Hindlimb muscle (tissue), 1 donor: ENCODE results near the gene SPINK4. TPM values are rescaled to one million over a fixed set of nuclear protein-coding genes. Genes with fewer than 3 reads are reported as not detected.

ENCODE experiments used
- DNase-seq: peaks from one replicate; pipeline ENCODE4 v3.0.0-alpha.2; 2013
- polyA plus RNA-seq: library from polyadenylated mRNA; unstranded; fragments of 120-200 nt; gene quantifications from one replicate; pipeline ENCODE4 v1.2.1, GENCODE V29; 2013; ENCODE audit not compliant: insufficient read length

SPINK4 gene
- polyA plus RNA-seq: 0.52 TPM

DNA sequence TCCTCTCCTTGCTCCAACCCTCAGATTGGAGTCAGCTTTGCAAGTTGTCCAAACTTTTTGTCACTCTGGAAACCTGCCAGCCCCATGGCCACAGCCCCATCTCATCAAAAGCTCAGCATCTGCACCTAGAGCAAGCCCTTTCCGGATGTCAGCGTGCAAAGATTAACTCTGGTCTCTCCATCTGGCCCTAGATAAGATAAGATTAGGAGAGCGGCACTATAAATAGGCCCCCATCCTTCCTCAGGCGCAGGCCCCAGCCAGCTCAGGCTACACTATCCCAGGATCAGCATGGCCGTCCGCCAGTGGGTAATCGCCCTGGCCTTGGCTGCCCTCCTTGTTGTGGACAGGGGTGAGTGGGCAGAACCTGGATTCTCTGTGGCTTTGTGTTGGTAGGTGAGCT lies at the start of gene SPINK4:
Gene SPINK4, plus strand, starts transcription at position 247 of the 400 bp plus-strand sequence. Its CDS starts 42 bp downstream, at position 289.
- no peak for DNase-seq

- DNase-seq: no peak
Observed at GRCh38 chr9:33192493-33193255, 47.3 kb upstream of the SPINK4 start.

GRCh38 chr9:33193818-33194217 lies 46.1 kb upstream of the SPINK4 start:
- DNase-seq: no peak

- DNase-seq: no peak
Observed at GRCh38 chr9:33196736-33197135, 43.2 kb upstream of the SPINK4 start.

DNA sequence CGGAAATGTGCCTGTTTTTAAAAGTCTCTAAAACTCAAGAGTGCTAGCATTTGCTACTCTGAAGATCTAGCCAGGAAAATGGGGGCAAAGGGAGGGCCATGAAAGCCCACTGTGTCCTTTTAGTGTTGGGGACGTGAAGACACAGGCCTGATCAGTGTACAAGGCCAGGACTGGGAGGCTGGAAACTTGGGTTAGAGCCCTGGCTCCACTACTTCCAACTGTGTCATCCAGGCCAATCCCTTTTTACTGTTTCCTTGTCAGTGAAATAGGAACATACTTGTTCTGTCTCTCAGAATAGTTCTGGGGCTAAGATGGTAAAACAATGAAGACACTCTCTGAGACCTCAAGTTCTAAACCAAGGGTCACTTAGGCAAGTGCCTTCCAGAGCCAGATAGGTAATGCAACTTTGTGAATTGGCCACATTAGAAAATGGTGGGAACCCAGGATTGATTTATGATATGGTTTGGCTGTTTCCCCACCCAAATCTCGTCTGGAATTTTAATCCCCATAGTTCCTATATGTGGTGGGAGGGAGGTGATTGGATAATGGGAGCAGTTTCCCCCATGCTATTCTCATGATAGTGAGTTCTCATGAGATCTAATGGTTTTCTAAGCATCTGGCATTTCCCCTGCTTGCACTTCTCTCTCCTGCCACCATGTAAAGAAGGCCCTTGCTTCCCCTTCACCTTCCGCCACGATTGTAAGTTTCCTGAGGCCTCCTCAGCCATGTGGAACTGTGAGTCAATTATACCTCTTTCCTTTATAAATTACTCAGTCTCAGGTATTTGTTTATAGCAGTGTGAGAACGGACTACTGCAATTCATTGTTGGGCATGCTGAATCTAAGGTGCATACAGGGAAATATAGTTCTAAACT lies 42.5 kb upstream of the SPINK4 start:
- DNase-seq: peak; percentile 90

- peak; percentile 62 for DNase-seq
Observed at GRCh38 chr9:33198165-33198564, 41.8 kb upstream of the SPINK4 start.

- no peak for DNase-seq
Observed at GRCh38 chr9:33202018-33202417, 37.9 kb upstream of the SPINK4 start.

DNA sequence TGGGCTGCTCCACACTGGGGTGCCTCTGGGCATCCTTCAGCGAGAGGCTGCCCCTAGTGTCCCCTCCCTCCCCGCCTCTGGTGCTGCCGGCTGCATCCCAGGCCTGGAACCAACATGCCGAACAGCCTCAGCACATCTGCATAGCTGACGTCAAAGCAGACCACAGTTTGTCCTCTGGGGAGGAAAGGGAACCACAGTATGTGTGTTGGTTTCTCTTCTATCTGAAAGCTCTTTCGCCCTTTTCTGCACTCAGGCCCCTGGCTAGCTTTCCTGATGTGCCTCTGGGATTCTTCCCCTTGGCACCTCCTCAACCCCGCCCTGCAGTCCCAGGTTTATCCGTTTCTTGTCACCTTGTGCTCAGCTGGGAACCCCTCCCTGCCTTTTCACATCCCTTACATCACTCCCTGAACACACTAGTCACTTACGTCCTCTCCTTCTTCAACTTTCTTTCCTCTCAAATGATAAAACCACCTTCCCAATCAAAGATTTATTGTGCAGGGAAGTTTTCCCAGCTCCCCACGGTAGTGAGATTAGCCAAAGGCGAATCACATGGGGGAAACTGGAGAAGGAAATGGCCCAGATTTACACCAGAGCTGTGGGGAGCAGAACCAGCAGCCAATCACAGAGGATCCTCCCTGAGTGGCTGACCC lies 37.3 kb upstream of the SPINK4 start:
- DNase-seq: peak; percentile 56

DNA sequence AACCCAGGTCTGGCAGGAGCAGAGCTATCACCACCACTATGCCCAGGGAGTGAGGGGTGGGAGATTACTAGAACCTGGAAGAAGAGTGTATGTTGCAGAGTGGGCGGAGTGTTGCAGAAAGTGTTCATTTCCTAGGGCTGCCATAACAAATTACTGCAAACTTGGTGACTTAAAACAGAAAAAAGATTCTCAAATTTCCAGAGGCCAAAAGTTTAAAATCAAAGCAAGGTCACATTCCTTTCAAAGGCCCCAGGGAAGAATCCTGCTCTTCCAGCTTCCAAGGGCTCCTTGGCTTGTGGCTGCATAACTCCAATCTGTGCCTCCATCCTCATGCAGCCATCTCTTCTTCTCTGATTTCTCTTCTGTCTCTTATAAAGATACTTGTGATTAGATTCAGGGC lies 30.6 kb upstream of the SPINK4 start:
- no peak for DNase-seq

- no peak for DNase-seq
Observed at GRCh38 chr9:33210006-33210715, 29.8 kb upstream of the SPINK4 start.

DNA sequence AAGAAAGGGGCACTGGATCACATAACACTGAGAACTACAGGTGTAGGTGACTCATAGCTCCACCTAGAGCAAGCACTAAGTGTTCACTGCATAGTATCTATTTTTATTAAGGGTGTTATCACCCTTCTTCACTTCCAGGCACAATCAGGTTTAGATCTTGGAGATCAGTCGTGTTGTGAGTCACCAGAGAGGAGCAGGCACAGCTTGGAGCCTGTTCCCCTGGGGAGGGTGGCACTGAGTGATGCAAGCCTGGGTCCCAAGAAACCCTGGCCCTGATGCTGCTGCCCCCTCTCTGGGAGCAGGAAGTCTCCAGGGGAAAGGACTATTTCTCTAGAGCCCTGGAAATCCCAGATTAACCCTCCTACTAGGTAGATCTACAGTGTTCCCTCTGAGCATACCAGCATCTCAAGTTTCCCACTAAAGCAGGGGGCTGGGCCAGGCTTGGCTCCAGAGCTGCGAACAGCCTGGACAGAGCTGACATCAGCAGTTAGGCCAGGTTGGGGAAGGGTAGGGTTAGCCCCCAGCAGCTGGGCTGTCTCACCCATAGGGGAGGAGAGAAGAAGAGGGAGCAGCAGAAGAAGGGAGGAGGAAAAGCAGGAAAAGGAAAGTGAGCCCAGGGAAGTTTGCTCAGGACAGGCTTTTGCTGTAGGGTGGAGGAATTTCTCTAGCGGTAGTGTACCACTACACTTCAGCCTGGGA lies 28.1 kb upstream of the SPINK4 start:
- no peak for DNase-seq

GRCh38 chr9:33220681-33221567 lies 19.0 kb upstream of the SPINK4 start:
- no peak for DNase-seq

- no peak for DNase-seq
Observed at GRCh38 chr9:33221568-33221884, 18.4 kb upstream of the SPINK4 start.

DNA sequence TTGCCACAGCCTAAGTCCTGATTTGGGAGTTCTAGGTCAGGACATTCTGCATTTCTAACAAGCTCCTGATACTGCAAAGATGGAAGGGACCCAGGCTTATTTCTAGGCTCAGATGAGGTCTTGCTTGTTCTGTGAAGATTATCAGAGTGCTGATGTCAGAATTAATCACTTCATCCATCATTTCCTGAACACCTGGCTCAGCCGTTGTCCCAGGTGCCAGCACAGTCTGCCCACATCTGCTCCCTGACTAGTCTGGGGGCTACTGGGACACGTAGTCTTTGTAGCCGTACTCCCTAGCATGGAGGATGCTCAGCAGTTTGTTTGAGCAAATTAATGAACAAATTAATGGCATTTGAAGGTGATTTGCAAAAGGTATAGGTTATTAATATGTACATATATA lies 17.9 kb upstream of the SPINK4 start:
- DNase-seq: no peak

GRCh38 chr9:33223696-33224095 lies 16.3 kb upstream of the SPINK4 start:
- no peak for DNase-seq

GRCh38 chr9:33225319-33226147 lies 14.4 kb upstream of the SPINK4 start:
- DNase-seq: peak; percentile 78

DNA sequence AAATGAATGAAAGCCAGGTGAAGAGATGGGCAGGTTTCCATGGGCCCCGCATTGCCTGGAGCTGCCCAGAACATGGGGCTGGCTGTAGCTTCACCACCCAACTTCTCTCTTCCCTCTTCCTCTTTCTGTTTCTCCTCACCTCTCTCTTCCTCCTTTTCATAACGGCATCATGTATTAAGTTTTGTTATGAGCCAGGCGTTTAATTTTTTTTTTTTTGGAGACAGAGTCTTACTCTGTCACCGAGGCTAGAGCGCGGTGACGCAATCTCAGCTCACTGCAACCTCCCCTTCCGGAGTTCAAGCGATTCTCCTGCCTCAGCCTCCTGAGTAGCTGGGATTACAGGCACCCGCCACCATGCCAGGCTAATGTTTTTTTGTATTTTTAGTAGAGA lies 13.0 kb upstream of the SPINK4 start:
- no peak for DNase-seq

DNA sequence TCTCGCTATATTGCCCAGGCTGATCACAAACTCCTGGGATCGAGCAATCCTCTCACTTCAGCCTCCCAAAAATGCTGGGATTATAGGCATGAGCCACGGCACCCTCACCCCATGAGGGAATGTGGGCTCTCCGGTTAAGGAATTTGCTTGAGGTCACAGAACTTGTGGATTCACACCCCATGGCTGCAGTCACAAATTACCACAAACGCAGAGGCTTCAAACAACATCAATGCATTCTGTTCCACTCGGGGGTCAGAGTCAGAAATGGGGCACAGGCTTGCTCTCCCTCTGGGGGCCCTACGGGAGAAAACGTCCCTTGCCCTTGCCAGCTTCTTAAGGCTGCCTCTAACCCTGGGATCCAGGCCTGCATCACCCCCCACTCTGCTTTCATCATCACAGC lies 12.2 kb upstream of the SPINK4 start:
- DNase-seq: no peak

DNA sequence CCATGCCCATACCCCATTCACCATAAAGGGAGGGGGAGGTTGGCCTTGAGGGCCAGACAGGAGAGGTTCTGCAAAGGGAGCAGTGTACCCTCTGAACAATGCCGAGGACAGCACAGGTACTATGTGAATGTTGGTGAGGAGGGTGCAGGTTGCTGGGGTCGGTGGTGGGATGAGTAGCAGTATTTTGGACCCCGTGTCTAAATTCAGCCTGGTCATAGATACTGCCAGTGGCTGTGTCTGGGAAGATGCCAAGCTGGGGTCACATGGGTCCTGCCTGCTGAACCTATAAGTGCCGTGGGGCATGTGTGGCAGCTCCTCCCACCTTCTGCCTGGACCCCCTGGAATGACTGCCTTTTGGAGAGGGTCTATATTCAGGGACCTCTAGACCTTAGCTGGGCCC lies 11.4 kb upstream of the SPINK4 start:
- DNase-seq: no peak
